Glomerular visceral epithelial cell (primary cell): ENCODE measurements around the gene SURF6.
"Not testable (repeated sequence)": the region's sequence is repeated elsewhere in the genome, so short reads cannot be mapped to it uniquely, and the experiment has no call there.

Source experiments
- DNase-seq: peaks from one replicate; pipeline ENCODE4 v3.0.0-alpha.2; 2016; ENCODE audit errors: extremely low spot score

Gene SURF6

GRCh38 chr9:133327834-133328484 lies 8.0 kb downstream of the SURF6 start:
- no peak for DNase-seq

DNA sequence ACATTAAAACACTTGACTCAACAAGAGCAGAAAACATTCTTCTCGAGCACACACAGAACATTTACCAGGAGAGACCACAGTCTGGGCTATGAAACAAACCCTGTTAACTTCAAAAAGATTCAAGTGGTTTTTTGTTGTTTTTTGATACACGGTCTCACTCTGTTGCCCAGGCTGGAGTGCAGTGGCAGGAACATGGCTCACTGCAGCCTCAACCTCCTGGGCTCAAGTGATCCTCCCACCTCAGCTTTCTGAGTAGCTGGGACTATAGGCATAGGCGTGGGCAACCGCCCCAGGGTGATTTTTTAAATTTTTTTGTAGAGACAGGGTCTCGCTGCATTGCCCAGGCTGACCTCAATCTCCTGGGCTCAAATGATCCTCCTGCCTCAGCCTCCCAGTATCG lies 9.0 kb downstream of the SURF6 start:
- DNase-seq, result not testable (repeated sequence)

DNA sequence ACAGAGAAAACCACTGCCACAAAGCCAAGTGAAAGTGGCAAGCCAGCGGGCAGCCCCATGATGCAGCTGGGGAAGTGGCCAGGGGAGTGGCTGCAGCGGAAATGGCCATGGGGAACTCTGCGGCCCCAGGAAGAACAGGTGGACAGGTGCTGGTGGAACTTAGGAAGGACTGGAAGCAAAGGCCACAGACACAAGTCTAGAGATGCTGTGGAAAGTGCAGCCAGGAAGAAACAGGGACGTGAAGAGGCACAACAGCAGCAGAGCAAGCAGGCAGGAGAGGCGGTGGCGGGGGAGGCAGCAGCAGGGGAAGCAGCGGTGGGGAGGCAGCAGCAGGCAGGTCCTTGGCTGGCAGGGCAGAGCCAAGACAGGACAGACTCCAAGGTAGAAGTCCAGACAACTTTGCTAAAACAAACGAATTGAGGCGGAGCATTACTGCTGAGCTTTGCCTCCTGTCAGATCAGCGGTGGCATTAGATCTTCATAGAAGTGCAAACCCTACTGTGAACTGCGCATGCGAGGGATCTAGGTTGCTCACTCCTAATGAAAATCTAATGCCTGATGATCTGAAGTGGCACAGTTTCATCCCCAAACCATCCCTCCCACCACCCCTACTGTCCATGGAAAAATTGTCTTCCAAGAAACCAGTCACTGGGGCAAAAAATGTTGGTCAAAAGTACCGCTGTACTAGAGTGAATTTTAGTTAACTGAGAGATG lies 11.8 kb downstream of the SURF6 start:
- DNase-seq, result no peak

DNA sequence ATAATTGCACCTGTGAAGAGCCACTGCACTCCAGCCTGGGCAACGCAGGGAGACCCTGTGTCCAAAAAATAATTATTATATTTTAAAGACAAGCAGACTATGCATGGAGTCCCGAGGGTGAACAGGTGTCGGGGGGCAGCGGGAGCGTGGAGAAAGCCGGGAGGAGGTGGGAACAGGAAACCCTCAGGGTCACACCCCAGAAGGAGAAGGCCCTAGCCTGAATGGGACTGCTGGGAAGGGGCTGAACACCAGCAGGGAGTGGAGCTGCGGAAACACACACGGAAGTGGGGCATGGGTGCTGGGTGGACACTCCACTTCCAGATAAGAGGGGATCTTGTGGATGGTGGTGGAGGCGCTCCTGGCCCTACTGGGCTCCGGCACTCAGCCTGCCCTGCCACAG lies 12.8 kb downstream of the SURF6 start:
- no peak for DNase-seq

- DNase-seq, result no peak
Observed at GRCh38 chr9:133322701-133323100, 13.3 kb downstream of the SURF6 start.

DNA sequence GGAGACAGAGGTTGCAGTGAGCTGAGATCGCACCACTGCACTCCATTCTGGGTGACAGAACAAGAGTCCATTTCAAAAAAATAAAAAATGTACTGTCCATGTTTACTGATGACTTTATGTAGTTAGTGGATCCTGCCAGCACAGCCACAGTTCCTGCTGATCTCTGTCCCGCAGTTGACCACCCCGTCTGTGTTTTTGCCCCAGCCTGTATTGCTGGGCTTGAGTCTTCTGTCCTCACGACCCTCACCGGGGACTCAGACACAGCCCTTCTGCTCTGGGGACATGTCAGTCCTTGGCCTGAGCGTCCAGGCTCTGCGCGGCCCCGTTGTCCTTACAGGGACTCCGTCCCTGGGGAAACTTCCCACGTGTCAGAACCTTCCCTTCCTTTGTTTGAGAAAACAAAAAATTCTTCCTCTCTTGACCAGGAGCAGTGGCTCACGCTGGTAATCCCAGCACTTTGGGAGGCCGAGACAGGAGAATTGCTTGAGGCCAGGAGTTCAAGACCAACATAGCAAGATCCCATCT lies 14.5 kb downstream of the SURF6 start:
- no peak for DNase-seq

DNA sequence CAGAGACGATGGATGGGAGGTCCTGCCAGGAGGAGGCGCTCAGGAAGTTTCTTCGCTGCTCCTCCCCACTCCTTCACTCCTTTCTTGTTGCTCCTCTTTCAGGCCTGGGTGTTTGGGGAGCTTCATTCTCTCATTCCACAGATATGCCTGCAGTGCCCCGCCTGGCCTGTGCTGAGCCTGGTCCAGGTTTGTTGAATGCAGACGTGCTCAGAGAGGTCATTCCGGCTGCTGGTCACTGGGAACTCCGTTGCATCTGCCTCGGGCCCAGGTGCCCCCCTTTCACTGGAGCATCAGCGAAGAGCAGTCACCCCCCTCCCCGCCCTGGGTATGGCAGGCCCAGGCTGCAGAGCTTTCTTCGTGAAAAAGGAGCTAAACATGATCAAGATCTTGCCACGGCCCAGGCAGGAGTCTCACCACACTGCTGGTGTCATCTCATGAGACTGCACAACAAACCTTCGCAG lies 15.5 kb downstream of the SURF6 start:
- no peak for DNase-seq

- DNase-seq, result not testable (repeated sequence)
Observed at GRCh38 chr9:133317551-133317950, 18.4 kb downstream of the SURF6 start.

DNA sequence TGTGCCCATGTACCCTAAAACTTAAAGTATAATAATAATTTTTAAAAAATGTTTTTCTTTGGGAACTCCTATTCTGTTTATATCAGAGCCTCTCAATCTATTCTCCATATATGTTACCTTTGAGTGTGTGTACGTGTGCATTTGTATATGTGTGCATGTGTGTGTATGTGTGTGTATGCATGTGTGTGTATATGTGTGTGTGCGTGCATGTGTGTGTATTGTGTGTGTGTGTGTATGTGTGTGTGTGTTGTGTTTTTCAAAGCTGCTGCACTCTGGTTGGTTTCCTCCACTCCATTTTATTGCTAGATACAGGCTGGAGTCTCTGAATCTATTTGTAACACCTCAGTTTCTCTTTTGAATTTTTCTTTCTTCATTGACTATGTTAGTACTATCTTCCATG lies 20.0 kb downstream of the SURF6 start:
- DNase-seq, result no peak

DNA sequence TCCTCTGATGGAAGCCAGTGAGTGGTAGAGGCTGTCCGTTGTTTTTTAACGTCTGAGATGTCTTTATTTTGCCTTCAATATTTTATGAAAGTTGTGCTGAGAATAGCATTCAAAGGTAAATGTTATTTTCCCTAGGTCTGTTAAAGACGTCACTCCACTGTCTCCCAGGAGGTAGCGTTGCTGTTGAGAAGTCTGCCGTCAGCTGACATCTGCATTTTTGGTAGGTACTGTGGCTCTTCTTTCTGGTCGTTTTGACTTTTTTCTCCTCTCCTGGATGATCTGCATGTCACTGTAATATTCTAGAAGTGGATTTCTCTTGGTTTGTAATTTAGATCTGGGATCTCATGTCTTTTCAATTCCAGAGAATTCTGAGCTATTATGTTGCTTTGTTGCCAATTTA lies 26.4 kb downstream of the SURF6 start:
- DNase-seq, result no peak

DNA sequence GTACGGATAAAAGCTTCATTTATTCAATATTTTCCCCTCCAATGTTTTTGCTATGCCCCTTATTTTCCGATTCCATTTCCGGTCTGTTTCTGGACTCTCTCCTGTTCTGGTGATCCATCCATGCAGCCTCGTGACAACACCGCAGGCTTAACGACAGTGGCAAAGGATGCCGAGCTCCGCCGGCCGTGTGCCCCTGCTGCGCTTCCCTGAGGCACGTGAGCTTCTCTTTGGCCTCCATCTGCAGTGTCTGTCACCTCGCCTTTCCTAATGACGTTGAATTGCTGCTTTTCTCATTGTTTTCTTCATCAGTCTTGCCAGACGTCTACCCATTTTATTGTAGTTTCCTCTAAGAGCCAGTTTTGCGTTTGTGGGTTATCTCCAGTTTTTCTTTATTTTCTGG lies 28.7 kb downstream of the SURF6 start:
- DNase-seq, result no peak

DNA sequence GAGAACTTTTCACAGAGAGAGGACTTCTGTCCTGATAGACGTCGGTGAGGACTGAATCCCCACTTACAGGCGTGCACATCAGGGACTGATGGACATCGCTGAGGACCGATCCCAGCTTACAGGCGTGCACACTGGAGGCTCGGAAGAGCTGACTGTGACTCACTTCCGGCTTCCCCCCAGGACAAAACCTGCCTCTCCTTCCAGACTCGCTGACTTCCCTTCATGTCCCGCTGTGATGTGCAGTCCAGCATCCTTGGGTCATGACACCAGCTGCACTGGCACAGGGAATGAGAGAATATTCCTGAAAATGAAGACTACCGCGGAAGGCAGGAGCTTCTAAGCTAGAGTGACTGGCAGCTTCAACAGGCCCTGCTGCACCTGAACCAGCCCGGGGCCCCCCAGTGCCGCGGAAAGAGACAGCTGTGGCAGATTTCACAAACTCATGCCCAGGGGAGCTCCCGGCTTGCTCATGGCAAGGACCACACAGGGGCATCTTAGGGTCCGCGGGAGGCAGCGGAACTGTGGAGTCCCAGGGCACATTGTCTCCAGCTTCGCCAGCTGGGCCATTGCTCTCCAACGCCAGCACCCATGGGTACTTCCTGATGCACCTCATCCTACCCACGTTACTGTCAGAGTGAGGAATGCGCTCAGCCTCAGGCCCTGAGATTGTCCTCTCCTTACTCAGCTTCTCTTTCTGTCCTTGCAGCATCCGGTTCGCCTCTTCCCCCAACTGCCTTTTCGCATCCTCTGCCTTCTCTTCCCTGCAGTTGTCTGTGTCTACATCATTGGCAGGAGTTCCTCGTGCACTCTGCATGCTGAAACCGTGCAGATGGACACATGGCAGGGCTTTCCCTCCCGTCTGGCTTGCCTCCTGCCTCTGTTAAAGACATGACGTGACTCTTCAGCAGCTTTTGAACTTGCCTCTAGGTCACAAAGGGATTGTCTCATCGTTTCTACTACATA lies 29.5 kb downstream of the SURF6 start:
- DNase-seq, result no peak

- no peak for DNase-seq
Observed at GRCh38 chr9:133305731-133306130, 30.3 kb downstream of the SURF6 start.

DNA sequence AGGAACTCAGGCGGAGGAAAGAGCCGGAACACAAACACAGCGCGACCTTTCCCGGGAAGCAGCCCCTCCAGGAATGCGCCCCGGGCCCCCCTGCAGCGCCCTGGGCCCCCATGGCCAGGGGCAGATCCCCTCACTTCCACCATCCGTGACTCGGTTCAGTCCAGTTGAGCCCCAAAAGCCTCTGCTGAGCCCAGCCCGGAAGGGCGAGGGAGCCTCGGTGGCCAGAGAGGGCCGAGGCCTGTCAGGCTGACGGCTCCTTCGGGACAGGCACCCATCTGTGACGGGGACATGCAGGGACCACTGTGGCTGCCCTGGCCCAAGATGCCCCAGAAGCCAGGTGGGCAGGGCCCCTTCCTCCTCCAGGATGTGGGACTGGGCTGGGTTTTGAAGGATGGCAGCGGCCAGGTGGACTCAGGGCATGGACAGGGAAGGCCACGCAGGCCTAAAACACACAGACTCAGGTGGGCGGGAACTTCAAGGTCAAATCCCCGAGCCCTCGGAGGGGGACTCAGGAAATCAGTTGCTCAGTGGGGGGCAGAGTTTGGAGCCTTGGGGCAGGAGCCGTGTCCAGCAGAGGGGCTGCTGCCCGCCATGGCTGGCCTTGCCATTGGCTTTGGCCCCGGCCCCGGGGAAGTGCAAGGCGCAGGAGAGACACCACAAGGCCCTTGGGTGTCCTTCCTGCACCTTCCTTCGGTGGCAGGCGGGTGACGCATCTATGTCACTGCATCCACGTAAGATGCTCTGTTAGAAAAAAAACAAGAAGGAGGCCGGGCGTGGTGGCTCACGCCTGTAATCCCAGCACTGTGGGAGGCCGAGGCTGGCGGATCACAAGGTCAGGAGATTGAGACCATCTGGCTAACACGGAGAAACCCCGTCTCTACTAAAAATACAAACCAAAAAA lies 31.3 kb downstream of the SURF6 start:
- no peak for DNase-seq

DNA sequence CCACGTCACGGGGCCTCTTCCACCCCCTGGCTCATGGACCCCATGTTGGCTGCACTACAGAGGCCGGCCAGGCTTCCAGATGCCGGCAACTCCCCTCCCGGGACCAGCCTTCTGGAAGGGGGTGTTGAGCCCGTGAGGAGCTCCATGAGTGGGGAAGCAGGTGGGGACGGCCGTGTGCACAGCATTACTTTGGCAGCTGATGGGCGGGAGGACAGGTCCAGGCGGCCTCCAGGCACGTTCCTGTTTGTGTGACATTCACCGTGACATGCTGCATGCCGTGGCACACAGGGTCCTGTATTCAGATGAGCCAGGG lies 31.9 kb downstream of the SURF6 start:
- no peak for DNase-seq

DNA sequence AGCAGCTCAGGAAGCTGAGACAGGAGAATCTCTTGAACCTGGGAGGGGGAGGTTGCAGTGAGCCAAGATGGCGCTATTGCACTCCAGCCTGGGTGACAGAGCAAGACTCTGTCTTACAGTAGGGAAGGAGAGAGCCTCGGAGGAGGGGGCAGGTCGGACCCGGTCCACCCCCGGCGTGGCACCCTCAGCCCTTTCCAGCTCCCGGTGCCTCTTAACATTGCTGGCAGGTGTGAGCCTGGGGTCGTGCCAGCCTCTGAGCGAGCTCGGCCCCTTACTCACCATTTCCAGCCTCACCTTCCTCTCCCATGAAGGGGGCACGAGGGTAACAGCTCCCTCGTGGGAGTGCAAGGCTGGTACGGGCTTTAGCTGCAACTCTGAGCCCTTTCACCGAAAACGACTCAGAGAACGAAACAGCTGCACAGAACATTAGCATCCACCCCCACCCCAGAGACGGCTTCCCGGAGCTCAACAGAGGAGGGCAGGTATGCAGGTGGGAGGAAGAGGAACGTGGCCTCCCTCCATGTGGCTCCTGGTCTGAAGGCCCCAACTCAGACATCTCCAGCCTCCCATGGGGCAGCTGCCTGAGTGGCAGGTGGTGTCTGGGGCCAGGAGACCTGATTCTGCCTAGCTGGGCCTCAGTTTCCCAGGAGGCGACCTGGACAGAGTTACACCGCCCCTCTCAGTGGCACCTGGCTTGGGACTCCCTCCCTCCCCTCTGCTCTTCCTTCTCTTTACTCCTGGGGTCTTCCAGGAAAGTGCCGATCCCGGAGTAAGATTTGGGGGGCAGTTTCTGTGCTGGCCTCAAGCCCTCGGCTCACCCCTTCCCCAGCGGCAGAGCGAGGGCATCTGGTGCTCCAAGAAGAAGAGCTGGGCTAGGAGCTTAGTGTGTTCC lies 32.5 kb downstream of the SURF6 start:
- DNase-seq, result no peak

- no peak for DNase-seq
Observed at GRCh38 chr9:133301253-133302230, 34.4 kb downstream of the SURF6 start.

DNA sequence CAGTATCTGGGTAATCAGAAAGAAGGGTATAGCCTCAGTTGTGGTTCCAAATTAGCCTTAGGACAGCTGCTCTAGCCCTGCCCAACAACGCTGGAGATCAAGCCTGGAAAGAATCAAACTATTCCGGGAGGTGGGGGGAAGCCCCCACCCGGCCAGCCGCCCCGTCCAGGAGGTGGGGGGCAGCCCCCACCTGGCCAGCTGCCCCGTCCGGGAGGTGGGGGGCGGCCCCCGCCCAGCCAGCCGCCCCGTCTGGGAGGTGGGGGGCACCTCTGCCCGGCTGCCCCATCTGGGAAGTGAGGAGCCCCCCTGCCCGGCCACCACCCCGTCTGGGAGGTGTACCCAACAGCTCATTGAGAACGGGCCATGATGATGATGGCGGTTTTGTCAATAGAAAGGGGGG lies 36.0 kb downstream of the SURF6 start:
- DNase-seq, result not testable (repeated sequence)

GRCh38 chr9:133294257-133294656 lies 41.7 kb downstream of the SURF6 start:
- DNase-seq, result no peak
